ENCODE measurements around the gene ANKDD1B. TPM values are rescaled to one million over a fixed set of nuclear protein-coding genes. Genes with fewer than 3 reads are reported as not detected.
A peak's percentile ranks its signal among the peaks of the same experiment; 100 is the strongest.
"Not testable (repeated sequence)": the region's sequence is repeated elsewhere in the genome, so short reads cannot be mapped to it uniquely, and the experiment has no call there.

Gene ANKDD1B
- total RNA-seq = 3.6 TPM

DNA sequence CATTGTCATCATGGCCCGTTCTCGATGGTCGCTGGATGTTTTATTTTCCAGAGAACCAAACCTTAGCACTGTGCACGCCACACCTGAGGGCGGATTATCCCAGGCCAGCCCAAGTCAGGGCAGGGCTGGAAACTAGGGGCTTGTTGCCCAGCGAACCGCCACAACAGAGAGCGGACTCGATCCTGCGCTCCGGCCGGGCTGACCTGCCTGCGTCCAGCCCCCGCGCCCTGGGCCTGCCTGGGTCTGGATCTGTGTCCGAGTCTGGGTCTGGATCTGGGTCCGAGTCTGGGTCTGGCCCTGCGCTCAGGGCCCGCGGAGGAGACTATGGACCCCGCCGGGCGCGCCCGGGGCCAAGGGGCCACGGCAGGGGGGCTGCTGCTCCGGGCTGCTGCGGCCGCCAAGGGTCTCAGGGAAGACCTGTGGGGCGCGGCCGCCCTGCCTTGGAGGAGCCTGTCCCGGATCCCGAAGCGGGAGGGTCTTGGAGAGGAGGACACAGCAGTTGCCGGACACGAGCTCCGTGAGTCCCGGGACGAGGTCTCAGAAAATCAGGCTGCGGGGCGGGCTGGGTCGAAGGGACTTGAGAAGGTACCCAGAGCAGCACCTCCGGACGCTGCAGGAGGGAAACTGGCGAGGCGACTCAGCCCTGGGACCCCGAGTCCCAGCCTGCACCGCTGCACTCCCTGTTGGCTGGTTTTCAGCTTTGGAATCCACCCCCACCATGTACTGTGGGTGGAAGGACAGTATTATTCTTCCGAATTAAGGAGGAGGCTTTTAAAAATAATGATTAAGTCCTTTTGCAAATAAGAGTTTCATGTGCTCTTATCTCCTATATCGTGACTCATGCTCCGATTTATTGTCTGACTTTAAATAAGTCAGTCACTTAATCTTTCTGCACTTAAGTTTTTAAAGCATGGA, at the start of gene ANKDD1B:
Gene ANKDD1B, plus strand, starts transcription at position 143 of the 915 bp plus-strand sequence. Its CDS starts 182 bp downstream, at position 325.
- ATAC-seq = peak; percentile 74
- intact Hi-C loops (cut with DNase I) = no loop called here
- peak; percentile 66 for DNase-seq (ENCODE audit: low spot score)

DNA sequence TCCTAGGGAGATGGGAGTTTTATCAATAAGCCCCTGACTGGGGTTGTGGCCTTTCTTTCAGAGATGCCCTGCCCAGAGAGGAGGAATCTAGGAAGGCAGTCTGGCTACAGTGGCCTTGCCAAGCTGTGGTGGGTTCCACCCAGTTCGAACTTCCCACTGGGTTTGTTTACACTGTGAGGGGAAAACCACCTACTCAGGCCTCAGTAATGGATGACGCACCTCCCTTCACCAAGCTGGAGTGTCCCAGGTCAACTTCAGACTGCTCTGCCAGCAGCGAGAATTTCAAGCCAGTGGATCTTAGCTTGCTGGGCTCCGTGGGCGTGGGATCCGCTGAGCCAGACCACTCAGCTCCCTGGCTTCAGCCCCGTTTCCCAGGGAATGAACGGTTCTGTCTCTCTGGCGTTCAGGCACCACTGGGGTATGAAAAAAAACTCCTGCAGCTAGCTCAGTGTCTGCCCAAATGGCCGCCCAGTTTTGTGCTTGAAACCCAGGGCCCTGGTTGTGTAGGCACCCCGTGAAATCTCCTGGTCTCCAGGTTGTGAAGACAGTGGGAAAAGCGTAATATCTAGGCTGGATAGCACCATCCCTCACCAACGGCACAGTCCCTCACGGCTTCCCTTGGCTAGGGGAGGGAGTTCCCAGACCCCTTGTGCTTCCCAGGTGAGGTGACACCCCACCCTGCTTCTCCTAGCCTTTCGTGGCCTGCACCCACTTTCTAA, 45.1 kb upstream of the ANKDD1B start:
- DNase-seq (ENCODE audit: low spot score); intact Hi-C loops (cut with DNase I): not testable (repeated sequence)

DNA sequence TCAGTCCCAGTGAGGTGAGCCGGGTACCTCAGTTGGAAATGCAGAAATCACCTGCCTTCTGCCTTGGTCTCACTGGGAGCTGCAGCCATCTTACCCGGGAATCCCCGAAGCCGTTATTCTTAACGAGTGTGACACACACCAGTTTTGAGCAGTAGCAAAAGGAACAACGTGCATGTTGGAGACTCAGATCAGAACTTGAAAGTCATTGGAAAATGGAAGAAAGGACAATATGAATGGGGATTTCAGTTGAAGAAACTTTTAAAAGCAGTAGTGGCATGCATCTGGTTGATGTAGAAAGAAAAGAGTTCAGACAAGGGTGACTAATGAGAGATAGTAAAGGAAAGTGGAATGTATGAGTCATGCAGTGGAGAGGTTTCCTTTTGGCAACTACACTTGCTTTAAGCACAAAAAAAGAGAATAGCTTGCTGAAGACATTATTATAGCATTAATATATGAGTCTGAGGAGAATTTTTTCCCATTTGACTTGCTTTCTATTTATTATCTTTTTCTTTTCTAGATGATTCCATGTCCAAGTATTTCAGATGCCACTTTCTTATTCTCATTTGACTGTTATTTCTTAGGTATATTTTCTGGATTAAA, 44.4 kb upstream of the ANKDD1B start:
- DNase-seq (ENCODE audit: low spot score) = no peak
- intact Hi-C loops (cut with DNase I) = no loop called here
- peak; percentile 89 for ATAC-seq

More for the DNA sequence above, 45.1 kb upstream of the ANKDD1B start:
- ATAC-seq = not testable (repeated sequence)

GRCh38 chr5:75567710-75568109, 43.5 kb upstream of the ANKDD1B start:
- DNase-seq (ENCODE audit: low spot score) (no peak), ATAC-seq (no peak)
- intact Hi-C loops (cut with DNase I) = no loop called here

DNA sequence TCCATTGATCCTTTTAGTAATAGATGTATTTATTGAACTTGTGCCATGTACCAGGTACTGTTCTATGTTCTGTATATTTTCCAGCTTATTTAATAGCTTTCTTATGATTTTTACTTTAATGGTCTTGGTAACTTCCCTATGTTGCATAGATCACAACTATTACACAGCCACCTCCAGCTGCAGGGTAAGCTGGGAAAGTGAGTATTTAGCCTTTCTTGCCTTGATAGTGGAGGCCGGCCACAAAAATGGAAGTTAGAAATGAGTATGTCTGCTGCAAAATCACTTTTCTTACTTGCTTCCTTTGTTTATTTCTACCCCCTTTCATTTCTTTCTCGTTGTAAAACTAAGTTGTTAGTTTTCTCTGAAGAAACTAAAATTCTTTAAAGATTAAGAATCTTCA, 43.1 kb upstream of the ANKDD1B start:
- intact Hi-C loops (cut with DNase I) = no loop called here
- no peak for ATAC-seq
- DNase-seq (ENCODE audit: low spot score) = no peak

GRCh38 chr5:75571547-75571946, 39.7 kb upstream of the ANKDD1B start:
- ATAC-seq (no peak), DNase-seq (ENCODE audit: low spot score) (no peak)
- intact Hi-C loops (cut with DNase I) = no loop called here

GRCh38 chr5:75574791-75575190, 36.5 kb upstream of the ANKDD1B start:
- ATAC-seq = peak; percentile 28
- intact Hi-C loops (cut with DNase I) = no loop called here

GRCh38 chr5:75578280-75578679, 33.0 kb upstream of the ANKDD1B start:
- ATAC-seq; intact Hi-C loops (cut with DNase I); DNase-seq (ENCODE audit: low spot score): not testable (repeated sequence)

More at GRCh38 chr5:75574791-75575190, 36.5 kb upstream of the ANKDD1B start:
- no peak for DNase-seq (ENCODE audit: low spot score)

- ATAC-seq = no peak
- intact Hi-C loops (cut with DNase I) = no loop called here
- no peak for DNase-seq (ENCODE audit: low spot score)
Measured at GRCh38 chr5:75584641-75585040, 26.6 kb upstream of the ANKDD1B start.

DNA sequence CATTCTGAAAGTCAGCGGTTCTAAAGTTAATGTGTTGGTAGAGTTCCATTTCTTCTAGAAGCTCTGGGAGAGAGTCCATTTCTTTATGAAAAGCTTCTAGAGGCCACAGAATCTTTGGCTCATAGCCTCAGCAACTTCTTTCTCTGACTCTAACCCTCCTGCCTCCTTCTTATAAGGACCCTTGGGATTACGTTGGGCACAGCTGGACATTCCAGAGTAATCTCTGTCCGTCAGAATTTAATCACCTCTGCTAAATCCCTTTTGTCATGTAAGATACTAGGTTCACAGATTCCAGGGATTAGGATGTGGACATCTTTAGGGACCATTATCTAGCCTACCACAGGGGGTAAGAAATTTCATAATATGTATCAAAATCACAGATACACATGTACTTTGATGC, 22.6 kb upstream of the ANKDD1B start:
- intact Hi-C loops (cut with DNase I) = no loop called here
- ATAC-seq (no peak), DNase-seq (ENCODE audit: low spot score) (no peak)

DNA sequence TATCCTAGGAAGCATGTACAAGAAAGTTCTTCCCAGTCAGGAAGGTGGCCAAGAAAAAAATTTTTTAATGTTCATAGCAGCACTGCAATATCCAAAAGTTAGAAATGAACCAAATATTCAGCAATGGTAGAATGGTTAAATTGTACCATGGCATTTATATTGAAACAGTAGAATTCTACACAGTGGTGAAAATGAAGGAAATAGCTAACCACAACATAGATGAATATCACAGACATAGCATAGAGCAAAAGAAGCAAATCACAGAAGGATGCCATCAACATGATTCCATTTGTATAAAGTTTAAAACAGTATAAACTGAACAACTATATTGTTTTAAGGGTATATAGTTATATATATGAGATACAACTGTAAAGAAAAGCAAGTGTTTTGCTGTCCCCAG, 10.7 kb upstream of the ANKDD1B start:
- intact Hi-C loops (cut with DNase I) = no loop called here
- ATAC-seq (no peak), DNase-seq (ENCODE audit: low spot score) (no peak)

- ATAC-seq (no peak), DNase-seq (ENCODE audit: low spot score) (no peak)
- intact Hi-C loops (cut with DNase I) = no loop called here
Measured at GRCh38 chr5:75601567-75601966, 9.7 kb upstream of the ANKDD1B start.

GRCh38 chr5:75601996-75602395, 9.3 kb upstream of the ANKDD1B start:
- DNase-seq (ENCODE audit: low spot score) (no peak), ATAC-seq (no peak)
- intact Hi-C loops (cut with DNase I) = no loop called here

- intact Hi-C loops (cut with DNase I) = no loop called here
- DNase-seq (ENCODE audit: low spot score) = no peak
- no peak for ATAC-seq
Measured at GRCh38 chr5:75603371-75603770, 7.9 kb upstream of the ANKDD1B start.

GRCh38 chr5:75603821-75604220, 7.4 kb upstream of the ANKDD1B start:
- intact Hi-C loops (cut with DNase I) = no loop called here
- DNase-seq (ENCODE audit: low spot score) = no peak

GRCh38 chr5:75607341-75607740, 3.9 kb upstream of the ANKDD1B start:
- ATAC-seq; intact Hi-C loops (cut with DNase I): not testable (repeated sequence)

More at GRCh38 chr5:75603821-75604220, 7.4 kb upstream of the ANKDD1B start:
- ATAC-seq = no peak

DNA sequence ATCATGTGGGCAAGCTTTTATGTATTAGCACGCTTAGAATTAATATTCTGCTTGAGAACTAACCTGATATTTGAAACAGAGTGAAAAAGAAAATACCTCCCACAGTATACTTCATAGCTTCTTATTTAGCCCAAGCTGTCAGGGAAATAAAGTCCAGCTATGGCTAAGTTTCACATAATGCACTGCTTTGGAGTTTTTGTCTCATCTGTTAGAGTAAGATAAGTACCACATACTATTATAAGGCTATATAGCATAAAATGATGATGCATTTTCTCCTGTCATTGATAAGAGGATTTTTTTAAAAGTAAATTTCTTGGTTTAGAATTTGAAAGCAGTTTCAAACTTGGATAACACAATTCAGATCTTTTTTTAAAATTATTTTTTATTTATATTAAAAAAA, 2.4 kb upstream of the ANKDD1B start:
- DNase-seq (ENCODE audit: low spot score) (no peak), ATAC-seq (no peak)
- intact Hi-C loops (cut with DNase I) = no loop called here

More at GRCh38 chr5:75607341-75607740, 3.9 kb upstream of the ANKDD1B start:
- not testable (repeated sequence) for DNase-seq (ENCODE audit: low spot score)

GRCh38 chr5:75610201-75610600, 1.1 kb upstream of the ANKDD1B start:
- DNase-seq (ENCODE audit: low spot score) (no peak), ATAC-seq (no peak)
- intact Hi-C loops (cut with DNase I) = no loop called here

- intact Hi-C loops (cut with DNase I); DNase-seq (ENCODE audit: low spot score); ATAC-seq: not testable (repeated sequence)
Measured at GRCh38 chr5:75610859-75611310, 368 bp upstream of the ANKDD1B start.
